Germinal center (tissue), 1 donor: ENCODE data around the gene GMCL2.

ENCODE experiments used
- DNase-seq: peaks from one replicate; pipeline ENCODE4 v3.0.0; 2012; ENCODE audit warnings: mixed read lengths, low spot score

The GMCL2 gene

GRCh38 chr5:178221853-178222252 is 34.7 kb upstream of the GMCL2 start:
- DNase-seq, result no peak

GRCh38 chr5:178221282-178221681 is 34.1 kb upstream of the GMCL2 start:
- no peak for DNase-seq

- DNase-seq, result no peak
These were observed 31.7 kb upstream of the GMCL2 start for GRCh38 chr5:178218827-178219226.

GRCh38 chr5:178218237-178218776 is 31.1 kb upstream of the GMCL2 start:
- DNase-seq, result no peak

GRCh38 chr5:178216779-178217178 is 29.6 kb upstream of the GMCL2 start:
- no peak for DNase-seq

- DNase-seq, result no peak
These were observed 28.9 kb upstream of the GMCL2 start for GRCh38 chr5:178216088-178216534.

- DNase-seq, result no peak
These were observed 28.3 kb upstream of the GMCL2 start for GRCh38 chr5:178215280-178216002.

GRCh38 chr5:178214160-178214803 is 27.1 kb upstream of the GMCL2 start:
- no peak for DNase-seq

GRCh38 chr5:178213748-178214151 is 26.6 kb upstream of the GMCL2 start:
- no peak for DNase-seq

GRCh38 chr5:178213003-178213461 is 25.9 kb upstream of the GMCL2 start:
- DNase-seq, result no peak

- DNase-seq, result no peak
These were observed 25.3 kb upstream of the GMCL2 start for GRCh38 chr5:178212241-178213002.

GRCh38 chr5:178211095-178212048 is 24.2 kb upstream of the GMCL2 start:
- DNase-seq, result no peak

- no peak for DNase-seq
These were observed 23.5 kb upstream of the GMCL2 start for GRCh38 chr5:178210686-178211085.

GRCh38 chr5:178210073-178210535 is 22.9 kb upstream of the GMCL2 start:
- DNase-seq, result no peak

- no peak for DNase-seq
These were observed 22.3 kb upstream of the GMCL2 start for GRCh38 chr5:178209334-178210072.

GRCh38 chr5:178208540-178209227 is 21.5 kb upstream of the GMCL2 start:
- DNase-seq, result no peak

GRCh38 chr5:178207917-178208280 is 20.7 kb upstream of the GMCL2 start:
- DNase-seq, result no peak

- DNase-seq, result no peak
These were observed 20.2 kb upstream of the GMCL2 start for GRCh38 chr5:178207183-178207916.
